ENCODE measurements around the gene ZNF407. TPM values are rescaled to one million over a fixed set of nuclear protein-coding genes. Genes with fewer than 3 reads are reported as not detected.

ZNF407 gene
- total and polyA plus RNA-seq, 2 of the 13 experiments (the other 11 are each of a cell fraction or from before 2014, with no cell fraction given), result 2.3 to 8.7 TPM

DNA sequence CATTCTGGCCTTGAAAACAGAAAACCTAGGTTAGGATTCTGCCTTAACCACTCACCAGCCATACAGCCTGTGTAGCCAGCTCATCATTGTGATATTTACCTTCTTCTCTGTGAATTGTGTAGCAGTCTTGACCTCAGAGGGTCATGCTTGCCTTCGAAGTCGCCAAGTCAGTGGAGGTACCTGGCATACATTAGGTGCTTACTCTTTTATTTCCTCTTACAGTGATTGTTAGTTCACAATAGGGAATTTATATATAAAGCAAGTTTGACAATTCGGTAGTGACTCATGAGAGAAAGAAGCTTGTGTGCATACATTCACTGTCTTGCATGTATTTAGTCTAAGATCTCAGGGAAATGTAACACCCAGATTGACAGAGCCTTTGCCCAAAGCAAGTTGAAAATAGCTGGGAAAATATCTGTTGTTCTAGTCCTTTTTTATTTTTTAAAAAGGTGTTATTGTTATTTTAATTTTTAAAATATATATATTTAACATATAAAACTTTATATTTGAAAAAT, 320.7 kb downstream of the ZNF407 start (continued):
- TF ChIP-seq ZFP62 (CRISPR knock-in tag; IDR thresholded peaks at IDR 0.05) (no peak), SIX4 (CRISPR knock-in tag; IDR thresholded peaks at IDR 0.05) (no peak), SMAD9 (CRISPR knock-in tag; IDR thresholded peaks at IDR 0.05) (no peak), SSRP1 (CRISPR knock-in tag; IDR thresholded peaks at IDR 0.05) (no peak), ASH2L (IDR thresholded peaks at IDR 0.05; ENCODE audit: insufficient read length, low read depth, low read length) (no peak), HMG20B (CRISPR knock-in tag; conservative IDR thresholded peaks at IDR 0.05) (no peak), ZNF512 (CRISPR knock-in tag; IDR thresholded peaks at IDR 0.05) (no peak)
- TF ChIP-seq, protein P1, sequence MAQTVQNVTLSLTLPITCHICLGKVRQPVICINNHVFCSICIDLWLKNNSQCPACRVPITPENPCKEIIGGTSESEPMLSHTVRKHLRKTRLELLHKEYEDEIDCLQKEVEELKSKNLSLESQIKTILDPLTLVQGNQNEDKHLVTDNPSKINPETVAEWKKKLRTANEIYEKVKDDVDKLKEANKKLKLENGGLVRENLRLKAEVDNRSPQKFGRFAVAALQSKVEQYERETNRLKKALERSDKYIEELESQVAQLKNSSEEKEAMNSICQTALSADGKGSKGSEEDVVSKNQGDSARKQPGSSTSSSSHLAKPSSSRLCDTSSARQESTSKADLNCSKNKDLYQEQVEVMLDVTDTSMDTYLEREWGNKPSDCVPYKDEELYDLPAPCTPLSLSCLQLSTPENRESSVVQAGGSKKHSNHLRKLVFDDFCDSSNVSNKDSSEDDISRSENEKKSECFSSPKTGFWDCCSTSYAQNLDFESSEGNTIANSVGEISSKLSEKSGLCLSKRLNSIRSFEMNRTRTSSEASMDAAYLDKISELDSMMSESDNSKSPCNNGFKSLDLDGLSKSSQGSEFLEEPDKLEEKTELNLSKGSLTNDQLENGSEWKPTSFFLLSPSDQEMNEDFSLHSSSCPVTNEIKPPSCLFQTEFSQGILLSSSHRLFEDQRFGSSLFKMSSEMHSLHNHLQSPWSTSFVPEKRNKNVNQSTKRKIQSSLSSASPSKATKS (CRISPR knock-in tag; IDR thresholded peaks at IDR 0.05), result no peak
- TF ChIP-seq, protein P2, sequence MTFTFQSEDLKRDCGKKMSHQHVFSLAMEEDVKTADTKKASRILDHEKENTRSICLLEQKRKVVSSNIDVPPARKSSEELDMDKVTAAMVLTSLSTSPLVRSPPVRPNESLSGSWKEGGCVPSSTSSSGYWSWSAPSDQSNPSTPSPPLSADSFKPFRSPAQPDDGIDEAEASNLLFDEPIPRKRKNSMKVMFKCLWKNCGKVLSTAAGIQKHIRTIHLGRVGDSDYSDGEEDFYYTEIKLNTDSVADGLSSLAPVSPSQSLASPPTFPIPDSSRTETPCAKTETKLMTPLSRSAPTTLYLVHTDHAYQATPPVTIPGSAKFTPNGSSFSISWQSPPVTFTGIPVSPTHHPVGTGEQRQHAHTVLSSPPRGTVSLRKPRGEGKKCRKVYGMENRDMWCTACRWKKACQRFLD (CRISPR knock-in tag; IDR thresholded peaks at IDR 0.05; ENCODE audit: borderline replicate concordance), result no peak
